Esophagus mucosa (tissue), 1 donor: Measurements from ENCODE around the gene FNBP1L. TPM values are rescaled to one million over a fixed set of nuclear protein-coding genes. Genes with fewer than 3 reads are reported as not detected.

Experiments
- ATAC-seq: fragments of 200-7000 bp; cut with Tn5 transposase; one replicate; pipeline ENCODE4 v1.9.1; 2020
- total RNA-seq: library from RNA; stranded (reverse); gene quantifications from one replicate; pipeline ENCODE4 v1.2.4, GENCODE V29; 2023
- donor health status: DM: yes; HTN: yes; CAD: no.

FNBP1L gene
- total RNA-seq, 1 donor from 2014 or later, result 8.5 TPM

DNA sequence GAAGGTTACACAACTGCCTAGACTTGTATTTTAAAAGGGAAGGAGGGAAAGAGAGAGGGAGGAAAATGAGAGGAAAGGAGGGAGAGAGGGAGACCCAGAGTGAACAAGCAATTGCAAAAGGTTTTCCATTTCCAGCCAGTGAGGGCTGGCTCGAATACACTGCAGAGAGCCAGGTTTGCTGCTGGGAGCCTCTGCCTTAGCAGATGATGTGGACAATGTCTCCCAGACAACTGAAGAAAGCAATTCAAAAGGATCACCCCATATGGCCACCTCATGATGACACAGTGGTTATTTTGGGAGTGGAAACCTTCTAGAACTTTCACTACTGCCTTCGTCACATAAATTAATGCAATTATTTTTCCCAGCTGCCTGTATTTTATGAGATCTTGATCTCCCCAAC, 147.3 kb downstream of the FNBP1L start:
- no peak for ATAC-seq

- ATAC-seq, result no peak
These were observed 147.8 kb downstream of the FNBP1L start for GRCh38 chr1:93595743-93596142.

- ATAC-seq, result no peak
These were observed 148.6 kb downstream of the FNBP1L start for GRCh38 chr1:93596329-93597089.

- peak; percentile 54 for ATAC-seq
These were observed 149.8 kb downstream of the FNBP1L start for GRCh38 chr1:93597709-93598108.

DNA sequence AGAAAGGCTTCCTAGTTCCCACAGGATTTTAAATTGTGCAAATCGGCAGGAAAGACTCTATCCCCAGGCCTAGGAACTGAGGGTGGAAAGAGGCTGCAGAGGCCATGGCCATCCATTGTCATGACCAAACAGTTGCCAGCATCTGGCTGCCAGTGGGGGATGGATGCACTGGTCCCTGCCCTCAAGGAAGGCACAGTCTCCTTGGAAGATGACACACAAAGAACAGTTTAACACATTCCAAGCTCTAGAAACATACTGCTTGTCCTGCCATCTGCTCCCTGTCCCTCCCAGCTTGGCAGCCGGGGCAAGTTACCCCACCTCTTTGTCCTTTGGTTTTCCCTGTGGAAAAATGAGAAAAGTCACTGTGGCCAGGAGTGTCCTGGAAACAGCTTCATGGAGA, 150.5 kb downstream of the FNBP1L start:
- ATAC-seq, result no peak

GRCh38 chr1:93598861-93599439, 151.0 kb downstream of the FNBP1L start:
- no peak for ATAC-seq

DNA sequence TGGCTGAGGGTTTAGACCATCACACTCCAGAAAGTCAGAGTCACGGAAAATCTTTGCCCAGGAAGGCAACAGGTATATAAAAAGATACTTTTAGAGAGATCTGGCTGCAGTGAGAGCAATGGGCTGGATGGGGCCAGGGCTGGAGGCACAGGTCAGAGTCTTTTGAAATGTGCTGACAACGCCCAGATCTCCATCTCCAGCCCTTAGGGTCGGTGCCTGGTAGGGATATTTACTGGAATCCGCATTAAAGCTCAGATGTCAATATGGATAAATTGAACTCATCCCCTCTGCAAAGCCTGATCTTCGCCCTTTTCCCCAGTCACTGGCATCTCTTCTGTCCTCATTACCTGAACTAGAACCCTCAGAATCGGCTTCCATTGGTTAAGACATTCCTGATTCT, 151.6 kb downstream of the FNBP1L start:
- ATAC-seq, result no peak

DNA sequence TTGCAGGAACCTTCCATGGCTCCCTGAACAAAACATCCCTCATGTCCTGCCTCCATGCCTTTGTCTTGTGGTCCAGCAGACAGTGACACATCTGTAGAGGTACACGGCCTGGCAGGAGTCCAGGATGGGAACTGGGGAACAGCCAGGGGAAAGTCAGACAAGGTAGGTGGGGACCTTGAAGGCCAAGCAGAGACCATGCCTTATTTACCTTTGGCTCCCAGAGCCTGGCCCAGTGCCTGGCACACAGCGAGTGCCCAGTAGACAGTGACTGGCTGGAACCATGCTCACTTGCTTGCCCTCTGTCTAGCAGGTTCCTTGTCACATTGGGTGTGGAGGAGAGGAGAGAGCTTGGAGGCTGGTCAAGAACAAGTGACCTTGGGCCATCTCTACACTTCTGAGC, 152.7 kb downstream of the FNBP1L start:
- ATAC-seq, result no peak

DNA sequence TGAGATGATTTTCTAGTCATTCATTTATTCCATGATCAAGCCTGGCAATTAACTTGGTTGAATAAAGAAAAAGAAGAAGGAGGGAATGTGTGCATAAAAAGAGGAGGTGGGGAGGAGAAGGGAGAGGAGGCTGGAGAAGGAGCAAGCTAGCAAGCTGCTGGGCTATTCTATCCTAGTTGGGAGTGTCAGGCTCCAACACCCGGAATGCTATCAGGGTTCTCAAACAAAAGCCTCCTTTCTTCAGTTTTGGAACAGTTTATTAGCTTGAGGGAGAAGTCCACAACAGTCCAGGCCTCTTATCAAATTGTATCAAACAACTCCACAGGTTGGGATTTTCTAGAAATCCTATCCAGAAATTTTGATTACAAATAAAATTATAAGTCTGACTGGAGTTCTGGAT, 153.8 kb downstream of the FNBP1L start:
- no peak for ATAC-seq

DNA sequence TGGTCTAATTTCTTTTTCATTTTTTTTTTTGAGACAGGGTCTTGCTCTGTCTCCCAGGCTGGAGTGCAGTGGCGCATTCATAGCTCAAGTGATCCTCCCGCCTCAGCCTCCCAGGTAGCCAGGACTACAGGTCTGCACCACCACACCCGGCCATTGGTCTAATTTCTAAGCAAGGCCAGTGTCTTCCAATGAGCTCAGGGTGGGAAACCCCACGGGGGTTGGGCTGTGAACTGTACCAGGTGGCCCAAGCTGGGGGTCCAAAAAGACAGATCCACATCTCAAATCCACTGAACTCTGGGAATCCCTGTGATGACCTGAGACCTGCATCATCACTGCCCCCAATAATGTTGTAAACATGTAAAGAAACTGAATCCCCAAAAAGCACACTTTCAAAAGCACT, 154.2 kb downstream of the FNBP1L start:
- no peak for ATAC-seq

GRCh38 chr1:93603106-93603505, 155.2 kb downstream of the FNBP1L start:
- no peak for ATAC-seq

GRCh38 chr1:93603601-93604000, 155.7 kb downstream of the FNBP1L start:
- ATAC-seq, result no peak

Other genes starting within 250 kb of the FNBP1L start
- gene DR1, start 102.2 kb upstream of the FNBP1L start, total RNA-seq, result 42.9 TPM
- gene BCAR3, start 233.7 kb downstream of the FNBP1L start, total RNA-seq, result 5.7 TPM